BE2C (cell line): ENCODE results near the gene STX19. TPM values are rescaled to one million over a fixed set of nuclear protein-coding genes. Genes with fewer than 3 reads are reported as not detected.

ENCODE experiments used
- DNase-seq: peaks from one replicate; pipeline ENCODE4 v3.0.0-alpha.2; 2020
- H3K27me3 ChIP-seq: fragments of 250-450 bp; sonication (Bioruptor Pico); 2 replicates; pipeline ENCODE4 v1.5.1; 2020; ENCODE audit warnings: mild to moderate bottlenecking
- H3K36me3 ChIP-seq: fragments of 250-450 bp; sonication (Bioruptor Pico); 2 replicates; pipeline ENCODE4 v1.5.1; 2020; ENCODE audit warnings: mild to moderate bottlenecking
- H3K4me1 ChIP-seq: fragments of 250-450 bp; sonication (Bioruptor Pico); 2 replicates; pipeline ENCODE4 v1.5.1; 2020
- H3K4me3 ChIP-seq: 2 replicates; pipeline ENCODE4 v1.5.1; 2011; ENCODE audit warnings: low read depth, low read length
- H3K9me3 ChIP-seq: fragments of 250-450 bp; sonication (Bioruptor Pico); 2 replicates; pipeline ENCODE4 v1.5.1; 2020
- polyA plus RNA-seq: library from polyadenylated mRNA; unstranded; fragments of >200 nt; gene quantifications from one replicate; pipeline ENCODE4 v1.2.1, GENCODE V29; 2012; ENCODE audit warnings: low read depth, missing spikeins; ENCODE audit not compliant: insufficient read length, insufficient read depth
- TF ChIP-seq, protein P1 (sequence below): IDR thresholded peaks from 2 replicates; pipeline ENCODE4 v1.5.1; 2012; ENCODE audit warnings: mild to moderate bottlenecking, low read depth, low read length

Gene STX19, protein sequence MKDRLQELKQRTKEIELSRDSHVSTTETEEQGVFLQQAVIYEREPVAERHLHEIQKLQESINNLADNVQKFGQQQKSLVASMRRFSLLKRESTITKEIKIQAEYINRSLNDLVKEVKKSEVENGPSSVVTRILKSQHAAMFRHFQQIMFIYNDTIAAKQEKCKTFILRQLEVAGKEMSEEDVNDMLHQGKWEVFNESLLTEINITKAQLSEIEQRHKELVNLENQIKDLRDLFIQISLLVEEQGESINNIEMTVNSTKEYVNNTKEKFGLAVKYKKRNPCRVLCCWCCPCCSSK
- polyA plus RNA-seq, result not detected

DNA sequence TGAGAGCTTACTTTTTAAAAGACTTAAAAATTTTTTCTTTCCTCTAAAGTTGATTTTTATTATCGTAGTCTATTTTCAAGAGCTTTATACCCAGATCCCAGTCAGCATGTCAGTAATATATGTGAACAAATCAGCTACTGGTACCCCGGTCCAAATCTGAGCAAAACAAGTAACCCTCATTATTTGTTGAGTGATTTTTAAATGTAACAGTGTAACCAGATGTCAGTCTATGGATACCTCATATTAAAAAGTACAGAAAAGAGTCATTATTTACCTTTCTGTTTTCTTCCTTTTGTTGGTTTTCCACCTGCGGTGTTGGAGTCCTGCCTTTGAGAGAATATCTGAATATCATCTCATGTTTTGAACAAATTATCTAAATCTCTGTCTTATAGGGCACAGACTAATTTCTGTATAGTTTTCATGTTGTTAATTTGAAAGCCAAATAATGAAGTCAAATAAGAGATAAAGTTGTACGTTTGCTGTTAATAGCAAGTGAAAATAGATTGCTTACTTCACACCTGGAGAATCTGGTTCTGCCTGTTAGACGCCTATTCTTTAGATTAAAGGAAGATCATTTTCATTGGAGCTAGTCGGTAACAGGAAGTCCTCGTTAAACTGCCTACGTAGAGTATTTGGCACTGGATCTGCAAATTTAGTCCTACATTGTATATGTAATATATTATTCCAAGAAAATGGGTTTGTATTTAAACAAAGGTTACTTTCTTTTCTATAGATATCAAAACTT is at the start of gene STX19:
TSS of gene STX19 (minus strand) at position 505 of the 745 bp plus-strand sequence. CDS start 13,328 bp downstream, outside the sequence.
- Histone ChIP-seq H3K36me3 (no peaks in the 10 kb centered on the region), H3K4me3 (no peak within 1 kb of the TSS), H3K9me3 (no peaks in the 10 kb centered on the region), H3K4me1 (no peaks in the 10 kb centered on the region), H3K27me3 (no peaks in the 10 kb centered on the region)
- TF ChIP-seq, protein P1, sequence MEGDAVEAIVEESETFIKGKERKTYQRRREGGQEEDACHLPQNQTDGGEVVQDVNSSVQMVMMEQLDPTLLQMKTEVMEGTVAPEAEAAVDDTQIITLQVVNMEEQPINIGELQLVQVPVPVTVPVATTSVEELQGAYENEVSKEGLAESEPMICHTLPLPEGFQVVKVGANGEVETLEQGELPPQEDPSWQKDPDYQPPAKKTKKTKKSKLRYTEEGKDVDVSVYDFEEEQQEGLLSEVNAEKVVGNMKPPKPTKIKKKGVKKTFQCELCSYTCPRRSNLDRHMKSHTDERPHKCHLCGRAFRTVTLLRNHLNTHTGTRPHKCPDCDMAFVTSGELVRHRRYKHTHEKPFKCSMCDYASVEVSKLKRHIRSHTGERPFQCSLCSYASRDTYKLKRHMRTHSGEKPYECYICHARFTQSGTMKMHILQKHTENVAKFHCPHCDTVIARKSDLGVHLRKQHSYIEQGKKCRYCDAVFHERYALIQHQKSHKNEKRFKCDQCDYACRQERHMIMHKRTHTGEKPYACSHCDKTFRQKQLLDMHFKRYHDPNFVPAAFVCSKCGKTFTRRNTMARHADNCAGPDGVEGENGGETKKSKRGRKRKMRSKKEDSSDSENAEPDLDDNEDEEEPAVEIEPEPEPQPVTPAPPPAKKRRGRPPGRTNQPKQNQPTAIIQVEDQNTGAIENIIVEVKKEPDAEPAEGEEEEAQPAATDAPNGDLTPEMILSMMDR, result no peak
- no peak for DNase-seq

DNA sequence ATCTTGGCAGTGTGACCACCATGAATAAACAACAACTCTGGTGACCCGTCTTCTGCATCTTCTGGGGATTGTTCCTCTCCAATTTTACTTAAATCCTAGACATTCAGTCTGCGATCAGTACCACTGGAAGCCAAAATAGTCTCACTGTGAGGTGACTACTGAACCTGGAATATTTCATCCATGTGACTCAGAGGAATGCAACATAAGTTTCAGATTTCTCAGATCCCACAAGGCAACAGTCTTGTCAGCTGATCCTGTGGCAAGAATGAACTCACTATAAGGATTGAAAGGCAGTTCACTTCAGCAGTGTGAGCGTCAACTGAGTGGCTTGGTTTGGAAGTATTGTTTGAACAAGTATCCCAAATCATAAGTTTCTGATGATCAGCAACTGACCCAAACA is 47.7 kb upstream of the STX19 start:
- DNase-seq, result no peak
- H3K4me3 ChIP-seq, result no peak overlapping the region
- TF ChIP-seq, protein P1, result no peak
- H3K9me3 ChIP-seq, result no peaks in the 10 kb centered on the region; the same call in 1 of the 2 replicates
- H3K27me3 ChIP-seq, result no peaks in the 10 kb centered on the region
- H3K36me3 ChIP-seq, result peaks cover 3% of the 10 kb centered on the region; the same call in 1 of the 2 replicates
- H3K4me1 ChIP-seq, result no peaks in the 10 kb centered on the region

DNA sequence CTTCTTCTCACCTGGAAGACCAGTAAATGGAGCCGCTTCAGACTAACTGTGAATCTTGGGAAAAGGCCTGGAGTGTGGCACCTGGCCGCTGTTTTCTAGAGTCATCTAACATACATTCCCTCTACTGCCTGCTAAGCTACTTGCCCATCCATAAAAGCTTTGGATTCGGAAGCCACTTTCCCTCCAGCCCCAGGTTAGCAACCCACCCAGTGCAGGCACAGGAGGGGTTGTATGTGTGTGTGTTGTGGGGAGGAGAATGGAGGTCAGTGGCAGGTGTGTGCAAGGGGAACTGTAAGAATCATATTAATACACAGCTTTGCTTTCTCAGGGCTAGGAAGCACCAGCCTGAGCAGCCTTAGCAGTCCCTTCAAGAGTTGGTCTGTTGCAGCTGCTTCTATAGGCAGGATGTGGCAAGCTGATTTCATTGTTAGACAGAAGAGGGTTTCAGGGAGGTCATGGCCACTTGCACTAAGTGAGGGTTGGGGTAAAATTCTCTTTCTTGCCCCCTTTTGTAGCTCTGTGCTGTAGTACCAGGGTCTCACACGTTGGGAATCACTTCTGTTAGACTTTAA is 43.4 kb upstream of the STX19 start:
- H3K9me3 ChIP-seq, result no peaks in the 10 kb centered on the region; the same call in 1 of the 2 replicates
- no peaks in the 10 kb centered on the region for H3K36me3 ChIP-seq
- H3K4me3 ChIP-seq, result no peak overlapping the region
- TF ChIP-seq, protein P1, result no peak
- H3K4me1 ChIP-seq, result peaks cover 7% of the 10 kb centered on the region; the same call in 1 of the 2 replicates
- no peaks in the 10 kb centered on the region for H3K27me3 ChIP-seq
- no peak for DNase-seq

DNA sequence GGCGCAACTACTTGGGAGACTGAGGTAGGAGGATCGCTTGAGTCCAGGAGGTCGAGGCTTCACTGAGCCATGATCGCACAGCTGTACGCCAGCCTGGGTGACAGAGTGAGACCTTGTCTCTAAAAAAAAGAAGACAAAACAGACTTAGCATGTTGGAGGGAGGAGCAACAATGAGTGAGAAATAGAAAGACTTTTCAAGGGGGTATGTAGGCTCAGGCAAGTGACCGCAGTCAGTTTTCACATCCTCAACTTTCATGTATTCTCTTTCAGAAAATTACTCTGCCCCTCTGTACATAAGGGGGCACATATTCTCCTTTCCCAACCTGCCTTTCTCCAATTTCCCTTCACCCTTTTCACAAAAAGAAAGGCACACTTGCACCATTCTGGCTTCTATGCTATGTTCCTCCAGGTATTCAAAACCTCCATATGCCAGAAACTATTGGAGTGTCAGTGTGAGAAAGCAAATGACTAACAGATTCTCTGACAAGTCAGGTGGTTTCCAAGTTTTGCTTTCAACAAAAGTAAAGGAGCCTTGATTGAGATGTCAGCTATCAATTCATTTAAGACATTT is 42.0 kb upstream of the STX19 start:
- TF ChIP-seq, protein P1, result no peak
- DNase-seq, result no peak
- peaks cover 7% of the 10 kb centered on the region; the same call in 1 of the 2 replicates for H3K4me1 ChIP-seq
- H3K9me3 ChIP-seq, result no peaks in the 10 kb centered on the region; the same call in 1 of the 2 replicates
- no peaks in the 10 kb centered on the region for H3K27me3 ChIP-seq
- no peaks in the 10 kb centered on the region for H3K36me3 ChIP-seq
- no peak overlapping the region for H3K4me3 ChIP-seq

DNA sequence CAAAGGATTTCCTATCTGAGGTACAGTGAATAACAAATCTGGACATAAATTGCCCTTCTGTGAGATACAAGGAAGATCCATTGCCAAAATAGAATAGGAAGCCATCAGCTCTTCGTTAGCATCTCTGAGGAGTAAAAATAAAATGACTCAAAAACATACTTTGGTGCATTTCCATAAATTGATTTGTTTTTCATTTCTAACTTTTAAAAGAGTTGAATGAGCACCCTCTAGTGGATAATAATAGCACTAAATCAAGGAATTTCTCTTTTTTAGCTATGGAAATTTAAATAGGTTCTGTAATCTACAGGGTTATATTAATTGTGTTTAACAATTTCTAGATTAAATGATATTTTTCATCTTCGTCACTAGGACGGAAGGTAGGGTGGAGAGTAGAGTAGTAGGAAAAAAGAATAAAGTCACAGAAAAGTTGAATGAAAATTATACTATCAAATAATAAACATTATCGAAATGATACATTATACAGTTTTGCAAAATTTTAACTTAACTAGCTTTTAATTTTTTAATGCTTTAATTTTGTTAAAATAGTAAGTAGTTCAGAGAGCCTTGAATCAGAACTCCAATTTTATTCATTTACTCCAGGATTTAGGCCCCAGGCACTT is 40.9 kb upstream of the STX19 start:
- Histone ChIP-seq H3K4me1 (peaks cover 7% of the 10 kb centered on the region; the same call in 1 of the 2 replicates), H3K9me3 (no peaks in the 10 kb centered on the region; the same call in 1 of the 2 replicates), H3K36me3 (no peaks in the 10 kb centered on the region), H3K4me3 (no peak overlapping the region), H3K27me3 (no peaks in the 10 kb centered on the region)
- DNase-seq, result no peak
- TF ChIP-seq, protein P1, result peak; percentile 41
